H1 (cell line): ENCODE measurements around the gene RB1. TPM values are rescaled to one million over a fixed set of nuclear protein-coding genes. Genes with fewer than 3 reads are reported as not detected.

ENCODE experiments used
- CTCF ChIA-PET: fragments of 300-600 bp; sonication (Branson Sonifier 250); formaldehyde crosslinking; loops from one replicate; lab custom pipeline; 2021; ENCODE audit not compliant: partially characterized antibody; lab: Charles Lee
- POLR2A ChIA-PET: fragments of 300-600 bp; sonication (Branson Sonifier 250); formaldehyde crosslinking; loops from one replicate; lab custom pipeline; 2021; ENCODE audit warnings: inconsistent platforms; ENCODE audit not compliant: partially characterized antibody; lab: Charles Lee
- DNase-seq, 2 experiments: peaks; one replicate each; pipeline versions ENCODE4 v3.0.0 to v3.0.0-alpha.2; 2010 to 2022; ENCODE audit warnings: low spot score in 2 of 2, low read depth in 1 of 2, mixed read lengths in 1 of 2
- FAIRE-seq: peaks from 2 replicates; lab custom pipeline; 2011; peaks lifted over from hg19 to GRCh38; lab: Jason Lieb, UNC
- H2AFZ ChIP-seq: 2 replicates; pipeline ENCODE4 v1.8.1; 2012; ENCODE audit warnings: low read length, inconsistent platforms
- H2AK5ac ChIP-seq: 2 replicates; pipeline ENCODE4 v1.6.1; 2013; ENCODE audit warnings: low read depth, low read length
- H2BK120ac ChIP-seq: replicated peaks from 2 replicates; pipeline ENCODE3; 2013; ENCODE audit warnings: low read depth, low read length, inconsistent platforms
- H2BK12ac ChIP-seq: 2 replicates; pipeline ENCODE4 v1.6.1; 2013; ENCODE audit warnings: low read depth, low read length
- H2BK15ac ChIP-seq: 2 replicates; pipeline ENCODE4 v1.6.1; 2013; ENCODE audit warnings: low read length
- H2BK20ac ChIP-seq: 2 replicates; pipeline ENCODE4 v1.6.1; 2013; ENCODE audit warnings: low read length
- H2BK5ac ChIP-seq: 2 replicates; pipeline ENCODE4 v1.6.1; 2013; ENCODE audit warnings: low read depth, low read length
- H3K14ac ChIP-seq: 2 replicates; pipeline ENCODE4 v1.6.1; 2013; ENCODE audit warnings: inconsistent platforms; ENCODE audit not compliant: insufficient read length
- H3K18ac ChIP-seq: 2 replicates; pipeline ENCODE4 v1.6.1; 2013; ENCODE audit warnings: low read length; ENCODE audit errors: extremely low read depth
- H3K23ac ChIP-seq: 2 replicates; pipeline ENCODE4 v1.6.1; 2013; ENCODE audit warnings: inconsistent platforms; ENCODE audit not compliant: insufficient read length
- H3K23me2 ChIP-seq: 2 replicates; pipeline ENCODE4 v1.6.1; 2013; ENCODE audit warnings: low read depth, low read length
- H3K27ac ChIP-seq: 2 replicates; pipeline ENCODE4 v1.6.1; 2011; ENCODE audit warnings: low read depth, low read length, inconsistent platforms
- H3K27me3 ChIP-seq, 4 experiments: replicated peaks in 1 of 4; 1 replicate in 1 of 4; 2 replicates in 3 of 4; pipeline versions ENCODE4 v1.6.1 to v1.8.1; 2011 to 2013; ENCODE audit warnings: low read length in 3 of 4, mild to moderate bottlenecking in 3 of 4, inconsistent platforms in 2 of 4, mixed read lengths in 2 of 4, moderate library complexity in 1 of 4; ENCODE audit not compliant: control insufficient read depth in 3 of 4, insufficient read depth in 3 of 4; ENCODE audit errors: extremely low read depth in 1 of 4
- H3K36me3 ChIP-seq, 4 experiments: 2 replicates each; pipeline versions ENCODE4 v1.6.1 to v1.8.1; 2011 to 2013; ENCODE audit warnings: mild to moderate bottlenecking in 4 of 4, low read length in 3 of 4, moderate library complexity in 2 of 4, control low read depth in 1 of 4, inconsistent platforms in 1 of 4; ENCODE audit not compliant: insufficient read depth in 4 of 4, control insufficient read depth in 2 of 4
- H3K4ac ChIP-seq: replicated peaks from 2 replicates; pipeline ENCODE3; 2013; ENCODE audit warnings: low read length, low read depth, mixed read lengths, inconsistent platforms; ENCODE audit not compliant: insufficient read length
- H3K4me1 ChIP-seq, 4 experiments: replicated peaks in 1 of 4; 1 replicate in 1 of 4; 2 replicates in 3 of 4; pipeline versions ENCODE4 v1.6.1 to v1.8.1; 2011 to 2013; ENCODE audit warnings: low read length in 3 of 4, inconsistent platforms in 2 of 4, mixed read lengths in 1 of 4; ENCODE audit not compliant: insufficient read depth in 4 of 4, control insufficient read depth in 3 of 4
- H3K4me2 ChIP-seq, 2 experiments: 2 replicates each; pipeline versions ENCODE4 v1.6.1 to v1.8.1; 2011 to 2013; ENCODE audit warnings: low read depth in 2 of 2, low read length in 2 of 2, control low read depth in 1 of 2, inconsistent platforms in 1 of 2, mild to moderate bottlenecking in 1 of 2; ENCODE audit not compliant: insufficient read depth in 1 of 2
- H3K4me3 ChIP-seq, 4 experiments: fragments of 200-600, 300-600 bp in 1 of 4; sonication (generic), shearing (Covaris generic), sonication (Bioruptor Twin) in 1 of 4; 2 replicates each; pipeline versions ENCODE4 v1.5.1 to v1.8.1; 2011 to 2016; ENCODE audit warnings: low read length in 4 of 4, low read depth in 3 of 4, control low read depth in 2 of 4, inconsistent platforms in 2 of 4, mild to moderate bottlenecking in 2 of 4, mixed read lengths in 1 of 4, moderate library complexity in 1 of 4; ENCODE audit not compliant: insufficient read depth in 2 of 4; ENCODE audit errors: extremely low read depth in 1 of 4
- H3K56ac ChIP-seq: replicated peaks from 2 replicates; pipeline ENCODE3; 2013; ENCODE audit warnings: low read depth, mild to moderate bottlenecking, mixed read lengths, low read length, inconsistent platforms; ENCODE audit not compliant: insufficient read length
- H3K79me1 ChIP-seq: 2 replicates; pipeline ENCODE4 v1.6.1; 2013; ENCODE audit warnings: low read depth, low read length, control low read depth
- H3K79me2 ChIP-seq, 2 experiments: 2 replicates each; pipeline versions ENCODE4 v1.6.1 to v1.8.1; 2012 to 2013; ENCODE audit warnings: low read length in 2 of 2, mild to moderate bottlenecking in 2 of 2, inconsistent platforms in 1 of 2; ENCODE audit not compliant: insufficient read depth in 2 of 2, control insufficient read depth in 1 of 2
- H3K9ac ChIP-seq, 4 experiments: replicated peaks in 1 of 4; 1 replicate in 1 of 4; 2 replicates in 3 of 4; pipeline versions ENCODE4 v1.6.1 to v1.8.1; 2011 to 2013; ENCODE audit warnings: low read depth in 3 of 4, low read length in 3 of 4, control low read depth in 2 of 4, mild to moderate bottlenecking in 2 of 4, moderate library complexity in 2 of 4, inconsistent platforms in 1 of 4; ENCODE audit errors: extremely low read depth in 1 of 4
- H3K9me3 ChIP-seq, 2 experiments: 2 replicates each; pipeline versions ENCODE4 v1.6.1 to v1.8.1; 2012 to 2013; ENCODE audit warnings: mild to moderate bottlenecking in 2 of 2, moderate library complexity in 2 of 2, control low read depth in 1 of 2, inconsistent platforms in 1 of 2, low read depth in 1 of 2, low read length in 1 of 2, mixed read lengths in 1 of 2; ENCODE audit not compliant: insufficient read depth in 2 of 2
- H4K20me1 ChIP-seq, 2 experiments: replicated peaks in 1 of 2; 2 replicates each; pipeline versions ENCODE3 to v1.8.1; 2011 to 2013; ENCODE audit warnings: inconsistent platforms in 2 of 2, low read length in 2 of 2, mild to moderate bottlenecking in 1 of 2; ENCODE audit not compliant: insufficient read depth in 2 of 2, control insufficient read depth in 1 of 2
- H4K5ac ChIP-seq: 2 replicates; pipeline ENCODE4 v1.6.1; 2013; ENCODE audit warnings: low read length, low read depth, mixed read lengths, inconsistent platforms; ENCODE audit not compliant: insufficient read length
- H4K8ac ChIP-seq: 2 replicates; pipeline ENCODE4 v1.8.0; 2013; ENCODE audit warnings: mild to moderate bottlenecking, moderate library complexity, low read length, inconsistent platforms; ENCODE audit not compliant: insufficient read depth; ENCODE audit errors: extremely low read depth
- H4K91ac ChIP-seq: replicated peaks from 2 replicates; pipeline ENCODE3; 2013; ENCODE audit warnings: low read length, mixed read lengths, inconsistent platforms; ENCODE audit not compliant: insufficient read length
- EZH2 ChIP-seq: fragments of 200-600 bp; sonication (generic); IDR thresholded peaks from 2 replicates; pipeline ENCODE4 v1.7.1; 2012; ENCODE audit warnings: low read depth, mild to moderate bottlenecking, moderate library complexity, low read length, inconsistent platforms; ENCODE audit not compliant: severe bottlenecking
- NRF1 ChIP-seq: IDR thresholded peaks from 2 replicates; pipeline ENCODE4 v1.6.1; 2011; ENCODE audit warnings: mild to moderate bottlenecking, low read depth, low read length, improper control_type of control experiment
- PHF8 ChIP-seq: fragments of 200-600 bp; sonication (generic); conservative IDR thresholded peaks from 2 replicates; pipeline ENCODE4 v1.7.1; 2012; ENCODE audit warnings: low read depth, mild to moderate bottlenecking, inconsistent platforms, low read length, moderate library complexity
- SAP30 ChIP-seq: fragments of 300-600 bp; sonication (generic); IDR thresholded peaks from 2 replicates; pipeline ENCODE4 v1.7.1; 2012; ENCODE audit warnings: low read length, moderate library complexity, mild to moderate bottlenecking, inconsistent platforms; ENCODE audit not compliant: insufficient read depth, insufficient replicate concordance
- SIX5 ChIP-seq: IDR thresholded peaks from 2 replicates; pipeline ENCODE4 v1.6.1; 2011; ENCODE audit warnings: mild to moderate bottlenecking, low read depth, low read length
- SP1 ChIP-seq: IDR thresholded peaks from 2 replicates; pipeline ENCODE4 v1.6.1; 2011; ENCODE audit warnings: low read depth, low read length
- WGBS, 2 experiments: shearing (Covaris generic) in 1 of 2; methylation state at CpG; one replicate each; pipeline versions ENCODE4 v1.1.6 to v1.1.7; 2013 to 2015; ENCODE audit warnings: low lambda C conversion rate in 2 of 2, mixed read lengths in 2 of 2, inconsistent platforms in 1 of 2, low coverage in 1 of 2, missing lambda C conversion rate in 1 of 2; ENCODE audit not compliant: insufficient replicate concordance in 2 of 2, insufficient coverage in 1 of 2, insufficient read length in 1 of 2; ENCODE audit errors: extremely low coverage in 1 of 2, missing lambda C conversion rate in 1 of 2; 5-methylcytosine and 5-hydroxymethylcytosine counted together
- polyA plus RNA-seq, 7 experiments: library from polyadenylated mRNA; depleted of rRNA in 3 of 7; stranded (reverse) in 5 of 7; unstranded in 2 of 7; fragments of >200 nt in 5 of 7; fragments of 200-250 nt in 2 of 7; gene quantifications; 1 replicate in 5 of 7; 2 replicates in 1 of 7; 4 replicates in 1 of 7; pipeline versions ENCODE4 v1.2.1 to v1.2.3, GENCODE V29; 2011 to 2013; ENCODE audit warnings: missing spikeins in 2 of 7, mixed read lengths in 2 of 7
- total RNA-seq: library from RNA; stranded (reverse); fragmentation: NEBNext Ultra II Directional; extraction: Animal tissue kit (Norgen Biotek cat#: 25700); gene quantifications from 2 replicates; pipeline ENCODE4 v1.2.1, GENCODE V29; 2021

Gene RB1
- total and polyA plus RNA-seq, 2 of the 8 experiments (the other 6 are each of a cell fraction or from before 2014, with no cell fraction given), result 4.1 to 17.5 TPM

- 88% methylated on average over 1 of the region's 1 CpG; no CpG with 5 or more reads in 1 of the 2 experiments for WGBS, 2 experiments
- Histone ChIP-seq H3K27me3 (no peaks in the 10 kb centered on the region), H3K23ac (no peak overlapping the region), H4K5ac (no peak overlapping the region), H3K4me1 (no peaks in the 10 kb centered on the region), H3K9ac (no peak overlapping the region), H3K23me2 (no peaks in the 10 kb centered on the region), H2BK5ac (no peak overlapping the region), H2BK120ac (no peak overlapping the region), H3K4ac (no peak overlapping the region), H3K79me1 (no peaks in the 10 kb centered on the region), H3K79me2 (no peaks in the 10 kb centered on the region), H2AK5ac (no peak overlapping the region), H3K14ac (no peak overlapping the region), H2BK12ac (no peak overlapping the region), H3K56ac (no peak overlapping the region), H3K9me3 (no peaks in the 10 kb centered on the region), H3K18ac (no peak overlapping the region), H2BK20ac (no peak overlapping the region), H4K91ac (no peak overlapping the region), H2BK15ac (no peak overlapping the region), H3K27ac (no peak overlapping the region), H4K8ac (no peak overlapping the region), H4K20me1 (no peaks in the 10 kb centered on the region), H3K4me2 (no peak overlapping the region), H2AFZ (no peak overlapping the region), H3K36me3 (no peaks in the 10 kb centered on the region), H3K4me3 (no peak overlapping the region)
- CTCF ChIA-PET, result no interaction called here
- no peak for DNase-seq
- POLR2A ChIA-PET, result no interaction called here
- no peak for FAIRE-seq
- TF ChIP-seq SP1 (no peak), SAP30 (no peak), EZH2 (no peak), SIX5 (no peak), PHF8 (no peak), NRF1 (no peak)
These were observed 97.3 kb downstream of the RB1 start for GRCh38 chr13:48400850-48401291.
